HG02763 (cell line): ENCODE data around the gene C19orf53.
"Not testable (repeated sequence)": the region's sequence is repeated elsewhere in the genome, so short reads cannot be mapped to it uniquely, and the experiment has no call there.

Source experiments
- ATAC-seq: cut with Tn5 transposase; IDR thresholded peaks from one replicate; pipeline ENCODE4 v1.9.1; 2021; ENCODE audit warnings: mild to moderate bottlenecking, moderate library complexity; ENCODE audit not compliant: unreplicated experiment

The C19orf53 gene

DNA sequence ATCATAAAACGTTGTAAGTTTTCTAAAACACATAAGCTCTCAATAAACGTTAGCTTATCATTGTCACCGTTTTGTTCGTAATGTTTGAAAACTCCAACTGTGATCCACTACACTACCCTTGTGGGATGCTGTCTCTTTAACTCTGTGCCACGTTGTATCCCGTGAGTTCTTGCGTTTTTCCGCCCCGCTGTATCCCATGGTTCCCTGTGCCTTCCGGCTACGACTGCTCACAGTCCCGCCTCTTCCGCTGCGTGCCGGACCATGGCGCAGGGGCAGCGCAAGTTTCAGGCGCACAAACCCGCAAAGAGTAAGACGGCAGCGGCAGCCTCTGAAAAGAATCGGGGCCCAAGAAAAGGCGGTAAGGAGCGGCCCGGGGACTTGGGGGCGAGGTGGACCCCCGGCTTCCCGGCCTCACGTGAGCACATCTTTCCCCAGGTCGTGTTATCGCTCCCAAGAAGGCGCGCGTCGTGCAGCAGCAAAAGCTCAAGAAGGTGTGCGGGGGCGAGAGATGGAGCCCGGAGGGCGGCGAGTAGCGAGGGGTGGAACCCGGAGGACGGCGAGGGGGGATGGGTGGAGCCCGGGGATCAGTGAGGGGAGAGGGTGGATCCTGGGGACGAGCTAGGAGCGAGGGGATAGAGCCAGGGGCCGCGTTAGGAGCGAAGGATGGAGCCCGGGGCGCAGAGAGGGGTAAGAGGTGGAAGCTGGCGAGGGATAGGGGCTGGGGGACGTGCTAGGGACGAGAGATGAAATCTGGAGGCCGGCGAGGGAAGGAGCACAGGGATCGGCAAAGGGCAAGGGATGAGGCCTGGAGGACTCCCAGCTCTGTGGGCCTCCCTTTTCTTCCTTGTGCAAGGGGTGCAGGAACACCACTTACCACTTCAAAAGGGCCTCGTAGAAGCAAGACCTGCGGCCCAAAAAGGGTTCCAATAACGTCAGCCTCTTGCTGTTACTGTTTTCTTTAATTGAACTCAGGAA is at the start of gene C19orf53:
Gene C19orf53 (plus strand): TSS at position 240 of the 975 bp plus-strand sequence. CDS start 22 bp downstream, at position 262.
- peak; percentile 87 for ATAC-seq

DNA sequence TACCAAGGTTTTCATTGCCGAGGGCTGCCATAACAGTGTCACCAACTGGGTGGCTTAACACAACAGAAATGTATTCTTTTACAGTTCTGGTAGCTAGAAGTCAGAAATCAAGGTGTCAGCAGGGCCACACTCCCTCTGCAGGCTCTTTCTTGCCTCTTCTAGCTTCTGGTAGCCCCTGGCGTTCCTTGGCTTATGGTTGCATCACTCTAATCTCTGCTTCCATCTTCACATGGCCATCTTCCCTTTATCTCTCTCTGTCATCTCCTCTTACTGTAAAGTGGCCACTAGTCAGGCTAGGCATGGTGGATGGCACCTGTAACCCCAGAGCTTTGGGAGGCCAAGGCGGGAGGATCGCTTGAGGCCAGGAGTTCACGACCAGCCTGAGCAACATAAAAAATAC is 47.9 kb upstream of the C19orf53 start:
- no peak for ATAC-seq

DNA sequence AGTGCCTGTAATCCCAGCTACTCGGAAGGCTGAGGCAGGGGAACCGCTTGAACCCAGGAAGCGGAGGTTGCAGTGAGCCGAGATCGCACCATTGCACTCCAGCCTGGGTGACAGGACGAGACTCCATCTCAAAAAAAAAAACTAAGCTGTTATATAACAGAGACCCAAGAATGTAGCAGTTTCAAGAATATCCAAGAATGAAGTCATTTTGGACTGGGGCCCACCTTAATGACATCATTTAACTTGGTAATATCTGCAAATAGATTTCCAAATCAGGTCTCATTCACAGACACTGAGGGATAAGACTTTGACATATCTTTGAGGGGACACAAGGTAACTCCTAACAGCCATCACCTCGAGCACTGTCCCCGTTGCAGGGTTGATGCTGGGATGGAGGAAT is 46.5 kb upstream of the C19orf53 start:
- ATAC-seq: no peak

DNA sequence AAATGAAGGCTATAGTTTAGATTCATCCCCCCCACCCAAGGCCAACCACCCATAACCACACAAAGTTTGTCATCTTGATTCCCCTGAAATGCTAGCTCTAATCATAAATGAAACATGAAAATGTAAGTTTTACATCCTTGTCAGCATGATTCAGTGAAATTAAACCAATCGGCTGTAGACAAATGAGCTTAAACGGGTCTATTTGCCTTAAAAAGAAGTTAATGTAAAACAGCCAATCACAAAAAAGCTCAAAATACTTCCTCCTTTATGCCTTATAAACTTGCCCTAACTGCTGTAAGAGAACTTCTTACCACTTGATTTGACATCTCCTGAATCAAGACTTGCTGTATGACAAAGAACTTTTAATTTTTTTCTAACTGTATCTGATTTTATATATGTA is 44.4 kb upstream of the C19orf53 start:
- ATAC-seq: no peak

GRCh38 chr19:13731147-13731964 is 42.9 kb upstream of the C19orf53 start:
- ATAC-seq: peak; percentile 98

DNA sequence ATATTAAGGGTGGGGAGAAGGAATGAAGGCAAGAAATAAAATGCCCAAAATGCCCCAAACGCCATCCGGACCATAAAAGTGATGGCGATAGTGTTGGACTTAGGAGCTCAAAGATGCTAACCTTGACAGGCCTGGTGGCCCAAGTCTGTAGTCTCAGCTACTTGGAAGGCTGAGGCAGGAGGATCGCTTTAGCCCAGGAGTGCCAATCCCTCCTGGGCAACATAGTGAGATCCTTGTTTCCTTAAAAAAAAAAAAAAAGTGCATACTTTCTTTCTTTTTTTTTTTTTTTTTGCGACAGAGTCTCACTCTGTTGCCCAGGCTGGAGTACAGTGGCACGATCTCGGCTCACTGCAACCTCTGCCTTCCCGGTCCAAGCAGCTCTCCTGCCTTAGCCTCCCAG is 41.9 kb upstream of the C19orf53 start:
- ATAC-seq: no peak

DNA sequence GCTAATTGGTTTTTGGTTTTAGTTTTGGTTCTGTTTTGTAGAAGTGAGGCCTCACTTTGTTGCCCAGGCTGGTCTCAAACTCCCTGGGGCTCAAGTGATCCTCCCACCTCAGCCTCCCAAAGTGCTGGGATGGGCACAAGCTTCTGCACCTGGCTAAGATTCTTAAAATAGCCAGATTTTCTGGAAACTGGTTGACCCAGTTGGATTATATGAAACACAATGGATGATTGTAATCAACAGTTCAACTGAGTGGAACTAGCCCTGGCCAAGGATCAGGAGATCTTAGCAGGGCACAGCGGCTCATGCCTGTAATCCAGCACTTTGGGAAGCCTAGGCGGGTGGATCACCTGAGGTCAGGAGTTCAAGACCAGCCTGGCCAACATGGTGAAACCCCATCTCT is 39.5 kb upstream of the C19orf53 start:
- no peak for ATAC-seq

GRCh38 chr19:13738073-13738472 is 36.2 kb upstream of the C19orf53 start:
- ATAC-seq: no peak

DNA sequence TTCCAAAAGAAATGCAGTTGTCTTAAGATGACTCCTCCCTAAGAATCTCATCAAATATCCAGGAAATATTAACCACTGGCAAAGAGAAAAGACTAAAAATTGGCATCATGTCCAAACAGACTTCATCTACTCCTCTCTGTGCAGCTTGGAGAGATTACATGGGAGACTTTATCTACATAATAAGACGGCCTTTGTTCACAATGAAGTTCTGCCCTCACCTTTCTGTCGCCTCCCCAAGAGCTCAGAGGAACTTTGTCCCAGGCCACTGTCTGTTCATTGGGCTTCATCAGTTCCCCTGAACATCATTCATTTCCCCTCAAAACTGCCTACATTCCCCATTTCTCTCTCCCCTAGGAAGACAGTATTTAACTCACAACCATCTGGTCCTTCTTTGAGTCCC is 32.4 kb upstream of the C19orf53 start:
- no peak for ATAC-seq

- no peak for ATAC-seq
Observed at GRCh38 chr19:13742756-13743155, 31.5 kb upstream of the C19orf53 start.

DNA sequence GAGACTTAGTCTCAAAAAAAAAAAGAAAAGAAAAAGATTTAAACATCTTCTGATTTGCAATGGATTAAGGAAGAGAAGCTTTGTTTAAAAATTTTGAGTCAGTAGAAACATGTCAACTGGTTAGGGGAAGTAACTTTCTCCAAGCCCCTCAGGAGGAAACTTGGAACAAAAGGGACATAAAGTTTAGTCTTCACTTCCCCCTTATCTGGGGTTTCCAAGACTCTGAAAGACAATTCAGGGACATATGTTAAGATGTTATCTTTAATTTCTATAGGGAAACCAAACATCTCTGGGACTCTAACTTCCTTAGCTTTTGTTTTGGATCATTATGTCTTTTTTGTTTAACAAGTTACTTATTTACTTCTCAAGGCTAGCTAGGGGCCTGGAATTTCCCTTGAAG is 30.1 kb upstream of the C19orf53 start:
- no peak for ATAC-seq

DNA sequence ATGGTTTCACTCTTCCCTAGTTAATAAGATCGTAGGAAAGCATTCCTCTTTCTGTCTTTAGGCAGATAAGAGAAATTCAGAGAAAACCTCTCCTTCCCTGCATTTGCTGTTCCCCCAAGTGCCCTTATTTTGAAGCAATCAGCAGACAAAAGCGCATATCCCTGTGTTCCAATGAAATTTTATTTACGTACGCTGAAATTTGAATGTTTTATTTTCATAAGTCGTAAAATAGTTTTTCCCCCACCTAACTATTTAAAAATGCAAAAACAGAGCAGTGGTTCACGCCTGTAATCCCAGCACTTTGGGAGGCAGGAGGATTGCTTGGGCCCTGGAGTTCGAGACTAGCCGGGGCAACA is 27.2 kb upstream of the C19orf53 start:
- no peak for ATAC-seq

DNA sequence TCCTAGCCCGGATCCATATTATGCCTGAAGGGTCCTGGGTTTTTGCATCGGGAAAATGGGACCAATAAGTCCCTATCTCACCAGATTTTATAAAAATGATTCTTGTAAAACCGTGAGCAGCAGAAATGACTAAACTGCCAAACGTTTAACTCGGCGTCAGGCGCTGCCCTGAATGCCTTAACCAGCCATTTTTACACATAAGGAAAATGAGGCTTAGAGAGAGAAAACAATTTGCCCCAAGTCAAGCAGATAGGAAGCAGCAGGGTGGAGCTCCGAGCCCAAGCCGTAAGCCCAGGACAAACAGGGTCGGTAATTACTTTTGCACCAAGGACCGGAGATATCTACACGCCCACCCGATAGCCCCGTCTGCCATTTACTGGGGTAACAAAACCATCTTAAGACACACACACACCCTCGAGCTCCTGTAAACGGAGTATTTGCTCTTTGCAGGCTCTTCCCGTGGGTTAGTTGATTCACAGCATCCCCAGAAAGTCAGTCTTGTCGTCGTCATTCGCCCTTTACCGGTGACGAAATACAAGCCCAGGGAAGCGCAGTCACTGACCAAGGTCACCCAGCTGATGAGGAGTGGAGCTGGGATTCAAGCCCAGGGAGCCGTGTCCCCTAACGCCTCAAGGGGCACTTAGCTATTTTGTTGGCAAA is 26.0 kb upstream of the C19orf53 start:
- ATAC-seq: no peak

DNA sequence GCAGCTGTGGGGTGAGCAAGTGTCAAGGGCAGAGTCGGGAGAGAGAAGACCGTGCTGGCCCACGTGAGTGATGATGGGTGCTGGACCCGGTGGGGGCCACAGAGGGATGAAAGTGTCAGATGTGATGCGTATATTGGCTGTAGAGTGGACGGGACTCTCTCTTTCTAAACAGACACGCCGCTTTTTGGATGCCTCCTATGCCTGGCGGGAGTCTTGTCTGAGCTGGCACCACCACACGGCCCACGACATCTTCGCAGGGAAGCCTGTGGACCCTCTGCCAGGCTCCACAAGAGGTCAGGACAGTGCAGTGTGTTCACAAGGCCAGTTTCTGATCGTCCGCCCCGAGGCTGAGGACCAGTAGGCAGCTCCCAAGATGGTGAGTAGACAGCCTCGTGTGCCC is 22.8 kb upstream of the C19orf53 start:
- ATAC-seq: no peak

- ATAC-seq: not testable (repeated sequence)
Observed at GRCh38 chr19:13753622-13754021, 20.6 kb upstream of the C19orf53 start.

DNA sequence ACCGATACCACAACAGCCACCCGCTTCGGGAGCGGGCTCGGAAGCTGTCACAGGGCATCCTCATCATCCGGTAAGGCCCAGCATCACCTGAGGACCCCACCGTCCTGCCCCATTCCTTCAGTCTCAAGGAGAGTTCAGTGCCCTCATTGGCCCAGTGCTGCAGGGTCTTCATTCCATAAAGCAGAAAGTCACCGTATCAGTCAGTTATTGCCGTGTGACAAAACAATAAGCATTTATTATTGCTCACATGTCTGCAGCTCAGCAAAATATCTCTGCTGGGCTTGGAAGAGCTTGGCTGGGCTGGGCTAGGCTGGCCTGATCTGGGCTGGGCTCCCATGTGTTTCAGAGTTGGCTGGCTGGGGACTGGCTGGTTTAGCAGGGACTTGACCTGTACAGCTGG is 18.0 kb upstream of the C19orf53 start:
- no peak for ATAC-seq

DNA sequence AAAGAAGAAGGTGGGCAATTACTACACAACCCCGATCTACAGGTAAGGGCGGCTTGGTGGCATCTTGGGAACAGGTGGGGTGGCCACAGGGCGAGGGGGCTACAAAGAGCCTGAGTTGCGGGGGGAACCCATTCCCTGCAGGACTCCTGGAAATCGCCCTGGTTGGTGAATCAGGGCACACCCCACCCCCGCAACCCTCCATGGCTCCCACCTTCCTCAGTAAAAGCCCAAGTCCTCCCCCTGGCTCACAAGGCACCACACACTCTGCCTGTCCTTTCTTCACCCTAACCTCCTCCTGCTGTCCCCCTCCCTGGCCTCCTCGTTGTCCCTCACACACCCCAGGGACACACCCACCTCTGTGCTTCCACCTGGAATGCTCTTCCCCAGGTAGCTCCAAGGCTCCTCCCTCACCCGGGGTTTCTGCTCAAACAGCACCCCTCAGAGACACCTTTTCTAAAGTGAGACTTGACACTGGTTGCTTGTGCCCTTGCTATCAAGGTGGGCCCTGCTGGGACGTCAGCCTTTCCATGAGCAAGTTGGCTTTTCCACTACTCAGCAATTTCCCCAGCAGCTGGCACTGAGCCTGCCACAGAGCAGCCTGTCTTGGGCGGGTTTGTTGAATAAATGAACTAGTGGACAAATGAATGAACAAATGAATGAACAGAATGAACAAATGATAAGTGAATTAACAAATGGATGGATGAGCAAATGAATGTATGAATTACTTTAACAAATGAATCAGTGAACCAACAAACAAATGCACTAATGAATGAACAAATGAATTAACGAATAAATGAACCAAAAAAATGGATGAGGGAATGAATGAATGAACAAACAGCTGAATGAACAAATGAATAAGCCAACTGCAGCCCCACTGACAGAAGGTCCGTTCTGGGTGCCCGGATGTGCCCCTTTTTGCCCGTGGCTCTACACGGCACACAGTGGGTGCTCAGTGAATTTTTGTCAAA is 16.2 kb upstream of the C19orf53 start:
- no peak for ATAC-seq

- no peak for ATAC-seq
Observed at GRCh38 chr19:13758795-13759194, 15.5 kb upstream of the C19orf53 start.

DNA sequence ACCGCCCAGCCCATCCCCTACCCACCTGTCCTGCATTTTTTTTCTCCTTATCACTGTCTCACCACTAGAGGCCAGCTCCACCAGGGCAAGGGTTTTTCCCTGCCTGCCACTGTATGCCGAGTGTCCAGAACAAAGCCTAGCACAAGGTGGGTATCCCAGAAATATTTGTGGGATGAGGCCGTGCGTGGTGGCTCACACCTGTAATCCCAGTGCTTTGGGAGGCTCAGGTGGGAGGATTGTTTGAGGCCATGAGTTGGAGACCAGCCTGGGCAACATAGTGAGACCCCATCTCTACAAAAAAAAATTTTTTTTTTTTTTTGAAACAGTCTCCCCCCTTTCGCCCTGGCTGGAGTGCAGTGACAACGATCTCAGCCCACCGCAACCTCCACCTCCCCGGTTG is 12.8 kb upstream of the C19orf53 start:
- ATAC-seq: no peak

- ATAC-seq: no peak
Observed at GRCh38 chr19:13762635-13763235, 11.5 kb upstream of the C19orf53 start.
